Measurements from ENCODE around the gene TUBA4B.

Gene TUBA4B

GRCh38 chr2:219210196-219210885 is 42.7 kb upstream of the TUBA4B start:
- TF ChIP-seq POLR2AphosphoS5 (IDR thresholded peaks at IDR 0.05; ENCODE audit: low read depth, low read length) (0 out of 2 replicates have a peak, but pooled peaks have one; percentile 14), TAF1 (IDR thresholded peaks at IDR 0.05; ENCODE audit: borderline replicate concordance, low read depth, low read length) (no peak)
- no peak for FAIRE-seq
- DNase-seq (ENCODE audit: insufficient read length), result no peak

GRCh38 chr2:219210886-219211362 is 42.1 kb upstream of the TUBA4B start:
- no peak for DNase-seq (ENCODE audit: insufficient read length)
- no peak for FAIRE-seq
- peak; percentile 23; the same call in 1 of the 2 replicates for TF ChIP-seq POLR2A (IDR thresholded peaks at IDR 0.05; ENCODE audit: low read depth, low read length)
- no peak for TF ChIP-seq TAF1 (IDR thresholded peaks at IDR 0.05; ENCODE audit: borderline replicate concordance, low read depth, low read length)
- TF ChIP-seq POLR2AphosphoS5 (IDR thresholded peaks at IDR 0.05; ENCODE audit: low read depth, low read length), result no peak

GRCh38 chr2:219213026-219213415 is 40.0 kb upstream of the TUBA4B start:
- FAIRE-seq (no peak), DNase-seq (ENCODE audit: insufficient read length) (no peak)
- no peak for TF ChIP-seq TAF1 (IDR thresholded peaks at IDR 0.05; ENCODE audit: borderline replicate concordance, low read depth, low read length)

GRCh38 chr2:219213486-219214071 is 39.5 kb upstream of the TUBA4B start:
- TF ChIP-seq TAF1 (IDR thresholded peaks at IDR 0.05; ENCODE audit: borderline replicate concordance, low read depth, low read length), result no peak
- DNase-seq (ENCODE audit: insufficient read length) (no peak), FAIRE-seq (no peak)

GRCh38 chr2:219214141-219214540 is 38.9 kb upstream of the TUBA4B start:
- TF ChIP-seq TAF1 (IDR thresholded peaks at IDR 0.05; ENCODE audit: borderline replicate concordance, low read depth, low read length) (no peak), POLR2AphosphoS5 (IDR thresholded peaks at IDR 0.05; ENCODE audit: low read depth, low read length) (no peak), POLR2A (IDR thresholded peaks at IDR 0.05; ENCODE audit: low read depth, low read length) (no peak)
- no peak for DNase-seq (ENCODE audit: insufficient read length)
- FAIRE-seq, result no peak

- no peak for TF ChIP-seq POLR2A (IDR thresholded peaks at IDR 0.05; ENCODE audit: low read depth, low read length)
- TF ChIP-seq POLR2AphosphoS5 (IDR thresholded peaks at IDR 0.05; ENCODE audit: low read depth, low read length), result no peak
- TF ChIP-seq TAF1 (IDR thresholded peaks at IDR 0.05; ENCODE audit: borderline replicate concordance, low read depth, low read length), result no peak
- DNase-seq (ENCODE audit: insufficient read length), result no peak
- FAIRE-seq, result no peak
Observed at GRCh38 chr2:219214786-219215185, 38.3 kb upstream of the TUBA4B start.

GRCh38 chr2:219215871-219216534 is 37.0 kb upstream of the TUBA4B start:
- FAIRE-seq (no peak), DNase-seq (ENCODE audit: insufficient read length) (no peak)
- no peak for TF ChIP-seq TAF1 (IDR thresholded peaks at IDR 0.05; ENCODE audit: borderline replicate concordance, low read depth, low read length)
- TF ChIP-seq POLR2AphosphoS5 (IDR thresholded peaks at IDR 0.05; ENCODE audit: low read depth, low read length), result no peak
- TF ChIP-seq POLR2A (IDR thresholded peaks at IDR 0.05; ENCODE audit: low read depth, low read length), result no peak

- DNase-seq (ENCODE audit: insufficient read length), result no peak
- FAIRE-seq, result no peak
- TF ChIP-seq POLR2A (IDR thresholded peaks at IDR 0.05; ENCODE audit: low read depth, low read length) (no peak), TAF1 (IDR thresholded peaks at IDR 0.05; ENCODE audit: borderline replicate concordance, low read depth, low read length) (no peak), POLR2AphosphoS5 (IDR thresholded peaks at IDR 0.05; ENCODE audit: low read depth, low read length) (no peak)
Observed at GRCh38 chr2:219216535-219216915, 36.5 kb upstream of the TUBA4B start.

- no peak for FAIRE-seq
- TF ChIP-seq POLR2A (IDR thresholded peaks at IDR 0.05; ENCODE audit: low read depth, low read length) (no peak), POLR2AphosphoS5 (IDR thresholded peaks at IDR 0.05; ENCODE audit: low read depth, low read length) (no peak), TAF1 (IDR thresholded peaks at IDR 0.05; ENCODE audit: borderline replicate concordance, low read depth, low read length) (no peak)
- DNase-seq (ENCODE audit: insufficient read length), result no peak
Observed at GRCh38 chr2:219218217-219218731, 34.8 kb upstream of the TUBA4B start.

GRCh38 chr2:219218732-219219701 is 34.0 kb upstream of the TUBA4B start, which contains the start of gene ABCB6:
TSS of gene ABCB6 (minus strand) at chr2:219218958. CDS start at chr2:219218673, 285 bp downstream.
- TF ChIP-seq POLR2AphosphoS5 (IDR thresholded peaks at IDR 0.05; ENCODE audit: low read depth, low read length) (peak; percentile 87), POLR2A (IDR thresholded peaks at IDR 0.05; ENCODE audit: low read depth, low read length) (peak; percentile 91), TAF1 (IDR thresholded peaks at IDR 0.05; ENCODE audit: borderline replicate concordance, low read depth, low read length) (peak; percentile 68)
- DNase-seq (ENCODE audit: insufficient read length) (peak; percentile 98), FAIRE-seq (peak; percentile 97)
